HG03565 (cell line): ENCODE results near the gene FAM20C.

Experiments
- ATAC-seq: cut with Tn5 transposase; IDR thresholded peaks from one replicate; pipeline ENCODE4 v1.9.1; 2021; ENCODE audit warnings: mild to moderate bottlenecking, moderate library complexity; ENCODE audit not compliant: unreplicated experiment

FAM20C gene

DNA sequence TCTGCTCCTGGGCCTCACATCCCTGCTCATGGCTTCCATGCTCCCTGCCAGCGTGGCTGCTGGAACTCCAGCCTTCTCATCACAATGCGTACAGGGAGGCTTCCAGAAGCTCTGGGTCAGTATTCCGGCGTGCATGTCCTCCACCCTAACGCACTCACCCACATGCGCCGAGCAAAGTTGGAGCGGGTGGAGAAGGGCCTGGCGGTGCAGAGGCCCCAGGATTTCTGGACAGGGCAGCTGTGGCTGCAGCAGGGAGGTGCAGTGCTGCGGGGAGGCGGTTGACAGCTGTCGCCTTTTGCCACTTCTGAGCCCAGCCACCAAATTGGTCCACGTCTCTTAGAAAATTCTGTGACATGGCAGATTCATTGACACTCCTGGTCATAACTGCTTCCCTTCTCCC lies 33.6 kb upstream of the FAM20C start:
- ATAC-seq, result no peak

DNA sequence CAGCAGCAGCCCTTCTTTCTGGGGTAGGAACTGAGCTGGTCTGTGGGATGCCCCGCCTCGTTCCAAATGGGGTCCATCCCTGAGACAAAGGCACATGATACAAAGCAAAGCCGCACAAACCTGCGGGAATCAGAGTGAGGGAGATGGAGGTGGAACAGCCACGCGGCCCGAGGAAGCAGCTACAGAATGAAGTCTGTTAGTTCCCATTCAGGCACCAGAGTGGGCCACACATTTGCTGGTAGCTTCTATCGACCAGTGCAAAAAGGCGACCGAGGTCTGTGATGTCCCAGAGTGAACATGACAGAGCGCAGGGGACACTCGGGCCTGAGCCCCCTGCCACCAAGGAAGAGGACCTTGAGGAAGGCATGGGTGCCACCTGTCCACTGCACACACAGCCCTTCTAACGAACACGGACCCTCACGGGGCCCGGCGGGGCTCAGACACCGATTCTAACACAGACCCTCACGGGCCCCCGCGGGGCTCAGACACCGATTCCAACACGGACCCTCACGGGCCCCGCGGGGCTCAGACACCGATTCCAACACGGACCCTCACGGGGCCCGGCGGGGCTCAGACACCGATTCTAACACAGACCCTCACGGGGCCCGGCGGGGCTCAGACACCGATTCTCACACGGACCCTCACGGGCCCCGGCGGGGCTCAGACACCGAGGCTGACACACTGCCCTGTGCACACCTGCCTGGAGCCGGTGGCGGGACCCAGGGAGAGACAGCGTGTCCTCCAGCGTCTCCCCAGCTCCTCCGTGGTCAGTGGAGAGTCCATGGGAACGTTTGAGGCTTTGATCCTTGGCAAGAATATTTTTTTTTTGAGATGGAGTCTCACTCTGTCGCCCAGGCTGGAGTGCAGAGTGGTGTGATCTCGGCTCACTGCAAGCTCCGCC lies 32.8 kb upstream of the FAM20C start:
- no peak for ATAC-seq

DNA sequence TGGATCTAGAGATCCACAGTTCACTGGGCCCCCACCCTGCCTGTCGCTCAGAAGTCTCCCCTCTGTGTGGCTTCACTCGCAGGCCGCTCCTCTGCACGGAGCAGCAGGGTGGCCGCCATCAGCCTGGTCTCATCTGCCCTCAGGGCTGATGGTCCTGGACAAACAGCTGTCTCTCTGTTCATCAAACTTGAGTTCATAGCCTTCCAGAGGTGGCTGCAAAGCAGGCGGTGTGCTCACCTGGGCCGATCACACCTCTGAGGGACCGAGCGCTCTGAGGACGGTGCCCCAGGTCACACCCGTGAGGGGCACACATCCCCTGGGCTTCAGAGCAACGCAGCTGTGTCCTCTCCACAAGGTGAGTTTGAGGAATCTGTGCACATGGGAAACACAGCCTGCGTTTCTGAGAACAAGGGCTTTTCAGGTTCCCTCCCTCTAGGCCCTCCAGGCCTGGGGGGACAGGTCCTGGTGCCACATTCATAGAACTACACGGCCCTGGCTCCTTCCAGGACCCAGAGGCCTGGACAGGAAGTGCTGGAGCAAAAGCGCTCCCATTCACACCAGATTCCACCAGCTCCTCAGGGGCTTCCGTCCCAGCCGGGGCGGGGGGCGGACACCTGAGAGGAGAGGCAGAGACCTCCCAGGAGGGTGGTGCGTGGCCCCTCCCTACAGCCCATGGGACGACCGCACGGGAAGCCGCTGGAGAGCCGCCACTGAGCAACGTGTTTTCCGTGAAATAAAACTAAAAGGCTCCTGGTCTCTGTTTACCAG lies 31.2 kb upstream of the FAM20C start:
- ATAC-seq, result no peak

DNA sequence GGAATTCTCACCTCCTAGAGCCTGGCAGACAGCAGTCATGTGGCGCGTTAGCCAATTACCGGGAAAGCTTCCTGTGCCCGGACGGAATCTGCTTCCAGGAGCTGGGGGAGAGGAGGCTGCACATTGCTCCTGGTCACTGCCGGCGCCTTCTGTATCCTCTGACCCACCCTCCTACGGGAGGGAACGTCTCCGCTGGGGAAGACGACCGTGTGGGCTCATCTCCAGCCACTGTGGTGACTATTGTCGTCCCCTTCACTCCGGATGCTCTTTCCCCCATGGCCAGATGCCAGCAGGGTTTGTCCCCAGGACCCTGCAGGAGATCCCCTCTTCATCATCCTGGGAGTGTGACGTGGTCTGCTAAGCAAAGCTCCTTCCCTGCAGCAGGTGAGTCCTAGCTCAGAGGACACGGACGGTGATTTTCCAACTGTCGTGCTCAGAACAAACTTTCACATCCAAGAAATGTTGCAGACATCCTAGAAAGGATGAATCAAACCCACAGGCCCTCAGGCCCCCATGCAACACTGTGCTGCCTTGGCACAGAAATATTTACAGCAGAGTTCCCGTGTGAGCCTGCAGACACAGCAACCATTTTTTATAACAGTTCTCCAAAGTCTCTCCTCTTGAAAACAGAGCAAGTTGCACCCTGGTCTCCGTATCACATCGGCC lies 29.6 kb upstream of the FAM20C start:
- ATAC-seq, result no peak

DNA sequence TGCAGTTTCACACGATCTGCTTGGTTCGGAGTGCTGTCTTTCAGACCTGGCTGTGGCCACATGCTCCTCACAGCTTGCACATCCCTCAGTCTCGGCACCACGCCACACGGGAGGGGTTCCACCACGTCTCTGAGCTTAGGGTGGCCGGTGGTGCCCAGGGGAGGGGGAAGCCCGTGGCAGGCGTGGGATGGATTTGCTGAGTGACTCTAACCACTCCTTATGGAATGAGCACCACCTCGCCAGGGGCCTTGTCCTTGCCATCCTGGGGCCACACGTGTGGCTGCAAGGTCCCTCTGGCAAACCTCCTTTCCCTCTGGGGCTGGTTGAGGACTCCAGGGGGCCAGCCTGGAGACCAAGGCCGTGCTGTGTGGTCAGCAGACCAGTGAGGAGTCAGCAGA lies 29.1 kb upstream of the FAM20C start:
- ATAC-seq, result no peak

DNA sequence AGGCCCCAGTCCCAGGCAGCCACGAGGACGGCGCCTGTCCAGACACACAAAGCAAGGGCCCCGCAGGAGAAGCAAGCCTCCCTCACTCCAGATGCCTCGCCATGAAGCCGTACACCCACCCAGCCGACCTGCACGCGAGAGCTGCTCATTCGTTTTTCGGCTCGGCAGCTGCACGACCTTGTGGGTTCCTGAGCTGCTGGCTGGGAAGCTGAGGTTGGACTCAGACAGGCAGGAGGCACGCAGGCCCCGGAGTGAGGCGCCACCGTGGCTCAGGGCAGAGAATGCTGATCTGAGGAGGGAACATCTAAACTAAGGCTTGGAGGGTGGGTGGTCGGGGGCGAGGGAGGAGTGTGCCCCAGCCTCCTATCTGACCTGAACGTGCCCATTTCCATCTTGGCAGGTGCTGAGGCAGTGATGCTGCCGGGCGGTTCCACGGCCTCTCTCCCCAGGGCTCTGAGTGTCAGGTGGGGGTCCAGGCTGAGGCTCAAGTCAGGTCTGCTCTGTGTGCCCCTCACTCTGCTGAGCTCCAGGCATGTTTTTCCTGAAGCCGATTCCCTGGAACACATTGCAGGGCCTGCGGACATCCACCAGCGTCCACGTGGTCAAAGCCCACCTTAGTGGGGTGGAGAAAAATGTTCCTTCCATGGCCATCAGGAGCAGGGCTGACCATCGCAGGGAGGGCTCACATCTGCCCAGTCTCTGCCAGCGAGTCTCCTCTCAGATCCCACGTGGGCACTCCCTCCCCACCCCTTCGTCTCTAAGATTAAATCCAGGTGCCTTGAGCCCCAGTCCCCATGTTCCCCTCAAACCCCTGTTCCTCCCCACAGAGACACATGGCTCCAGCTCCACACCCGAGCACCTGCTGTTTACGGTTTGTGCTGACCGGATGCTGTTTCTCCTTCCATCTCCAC lies 28.1 kb upstream of the FAM20C start:
- no peak for ATAC-seq

DNA sequence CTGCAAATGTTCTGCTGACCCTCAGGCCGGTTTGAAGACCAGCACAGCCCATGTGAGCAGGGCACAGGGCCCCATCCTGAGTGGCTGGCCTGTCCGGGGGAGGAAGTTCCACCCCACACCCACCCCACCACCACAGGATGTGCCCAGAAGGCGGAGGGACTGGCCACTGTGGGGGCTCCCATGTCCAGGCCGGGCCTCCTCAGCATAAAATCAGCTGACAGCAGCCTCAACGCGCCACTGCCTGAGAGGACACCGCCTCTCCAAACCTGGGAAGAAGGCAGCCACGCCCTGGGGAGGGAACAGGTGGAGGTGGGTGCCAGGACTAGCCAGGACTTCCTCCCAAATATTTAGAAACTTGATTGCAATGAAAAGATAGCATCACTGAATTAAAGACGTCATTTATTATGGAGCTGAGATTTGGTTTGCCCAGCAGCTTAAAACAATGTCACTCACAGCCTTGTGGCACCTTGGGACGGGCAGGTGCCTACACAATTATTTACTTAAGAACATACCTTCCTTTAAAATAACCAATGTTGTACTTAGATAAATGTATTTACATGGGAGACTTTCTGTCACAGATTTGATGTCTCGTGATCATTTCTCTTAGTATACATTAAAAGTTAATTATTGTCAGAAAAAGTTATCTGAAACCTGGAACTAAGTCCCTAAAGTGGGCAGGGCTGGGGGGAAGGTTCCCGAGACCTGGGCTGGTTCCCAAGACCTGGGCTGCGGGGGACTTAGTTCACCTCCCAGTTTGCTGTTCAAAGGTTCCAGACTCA lies 27.3 kb upstream of the FAM20C start:
- no peak for ATAC-seq

DNA sequence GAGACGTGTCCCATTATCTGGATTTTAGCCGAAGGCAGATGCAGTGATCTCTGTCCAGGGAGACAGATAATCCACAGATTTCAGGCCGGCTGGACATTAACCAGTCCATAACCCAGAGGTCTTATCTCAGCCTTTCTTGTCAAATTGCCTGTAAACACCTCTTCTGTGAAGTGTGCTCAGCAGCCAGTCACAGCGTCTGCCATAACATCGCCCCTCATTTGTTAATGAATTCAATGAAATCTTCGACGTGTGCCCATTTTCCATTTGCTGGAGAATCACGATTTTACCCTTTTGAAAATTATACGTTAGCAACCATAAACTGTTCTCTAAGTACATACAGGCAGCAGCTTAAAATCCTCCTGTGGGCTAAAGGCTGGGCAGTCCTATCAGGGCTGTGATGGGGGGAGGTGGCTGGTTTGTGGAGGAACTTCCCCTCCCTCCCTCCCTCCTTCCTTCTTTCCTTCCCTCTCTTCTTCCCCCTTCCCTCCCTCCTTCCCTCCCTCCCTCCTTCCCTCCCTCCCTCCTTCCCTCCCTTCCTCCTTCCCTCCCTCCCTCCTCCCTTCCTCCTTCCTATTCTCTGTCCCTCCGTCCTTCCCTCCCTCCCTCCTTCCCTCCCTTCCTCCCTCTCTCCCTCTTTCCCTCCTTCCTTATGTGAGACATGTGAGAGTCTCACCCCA lies 26.6 kb upstream of the FAM20C start:
- ATAC-seq, result no peak

DNA sequence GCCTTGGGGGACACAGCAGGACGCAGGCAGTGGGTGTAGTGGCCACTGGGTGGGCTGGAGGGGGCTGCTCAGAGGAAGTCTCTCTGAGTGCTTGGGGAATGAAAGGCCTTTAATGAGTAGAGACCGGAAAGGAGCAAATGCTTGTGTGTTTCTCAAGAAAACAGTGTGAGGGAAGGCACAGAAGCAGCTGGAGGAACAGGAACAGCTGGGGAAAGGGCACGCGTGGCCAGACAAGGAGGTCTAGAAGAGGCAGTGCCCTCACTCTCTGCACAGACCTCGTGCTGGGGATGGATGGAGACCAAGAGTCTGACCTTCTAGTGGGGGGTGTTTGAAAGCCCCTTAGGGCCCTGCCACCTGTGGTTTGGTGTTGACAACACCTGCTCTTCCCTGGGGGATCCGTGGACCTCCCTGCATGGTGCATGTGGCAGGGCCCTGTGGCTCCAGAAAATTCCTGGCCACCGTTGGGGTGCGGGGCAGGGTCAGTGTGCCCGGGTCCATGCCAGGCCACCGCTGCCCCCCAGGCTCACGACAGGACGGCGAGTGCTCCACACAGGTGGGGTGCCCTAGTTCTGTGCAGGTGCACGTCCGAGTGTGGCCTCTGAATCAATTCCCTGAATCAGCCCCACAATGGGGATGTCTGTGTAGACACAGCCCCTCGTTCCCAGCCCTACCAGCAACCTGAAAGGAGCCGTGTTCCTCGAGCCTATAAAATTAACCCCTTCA lies 25.9 kb upstream of the FAM20C start:
- ATAC-seq, result no peak

DNA sequence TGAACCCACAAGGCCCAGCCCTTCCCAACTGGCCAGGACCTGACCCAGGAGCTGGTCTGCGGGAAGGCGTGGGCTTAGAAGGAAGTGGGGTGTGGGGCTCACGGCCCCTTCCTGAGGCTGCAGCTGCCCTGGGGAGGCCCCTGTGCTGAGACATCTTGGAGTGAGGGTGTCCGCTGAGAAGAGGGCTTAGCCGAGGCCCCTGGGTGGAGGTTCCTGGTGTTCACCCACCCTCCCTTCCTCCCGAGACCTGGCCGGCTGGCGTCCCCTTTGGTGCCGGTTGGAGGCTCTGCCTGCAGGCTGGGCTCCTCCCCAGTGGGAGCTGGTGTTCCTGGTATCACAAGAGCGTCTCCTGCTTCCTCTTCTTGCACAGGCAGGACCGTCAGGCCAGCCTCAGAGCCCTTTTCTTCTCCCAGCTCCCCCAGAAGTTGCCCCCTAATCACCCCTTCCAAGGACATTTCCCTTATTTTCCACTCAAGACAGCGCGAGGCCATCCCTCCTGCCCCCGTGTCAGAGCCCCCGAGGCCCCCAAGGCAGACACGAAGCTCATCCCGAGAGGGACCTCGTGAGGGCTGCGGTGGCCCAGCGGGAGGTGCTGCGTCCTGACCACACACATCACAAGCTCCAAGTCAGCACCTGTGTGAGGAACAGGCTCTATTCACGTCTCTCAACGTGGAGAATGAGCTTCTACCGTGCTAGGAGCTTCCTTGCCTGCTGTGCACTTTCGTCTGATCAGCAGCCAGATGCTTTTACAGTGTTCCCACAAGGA lies 25.1 kb upstream of the FAM20C start:
- no peak for ATAC-seq

DNA sequence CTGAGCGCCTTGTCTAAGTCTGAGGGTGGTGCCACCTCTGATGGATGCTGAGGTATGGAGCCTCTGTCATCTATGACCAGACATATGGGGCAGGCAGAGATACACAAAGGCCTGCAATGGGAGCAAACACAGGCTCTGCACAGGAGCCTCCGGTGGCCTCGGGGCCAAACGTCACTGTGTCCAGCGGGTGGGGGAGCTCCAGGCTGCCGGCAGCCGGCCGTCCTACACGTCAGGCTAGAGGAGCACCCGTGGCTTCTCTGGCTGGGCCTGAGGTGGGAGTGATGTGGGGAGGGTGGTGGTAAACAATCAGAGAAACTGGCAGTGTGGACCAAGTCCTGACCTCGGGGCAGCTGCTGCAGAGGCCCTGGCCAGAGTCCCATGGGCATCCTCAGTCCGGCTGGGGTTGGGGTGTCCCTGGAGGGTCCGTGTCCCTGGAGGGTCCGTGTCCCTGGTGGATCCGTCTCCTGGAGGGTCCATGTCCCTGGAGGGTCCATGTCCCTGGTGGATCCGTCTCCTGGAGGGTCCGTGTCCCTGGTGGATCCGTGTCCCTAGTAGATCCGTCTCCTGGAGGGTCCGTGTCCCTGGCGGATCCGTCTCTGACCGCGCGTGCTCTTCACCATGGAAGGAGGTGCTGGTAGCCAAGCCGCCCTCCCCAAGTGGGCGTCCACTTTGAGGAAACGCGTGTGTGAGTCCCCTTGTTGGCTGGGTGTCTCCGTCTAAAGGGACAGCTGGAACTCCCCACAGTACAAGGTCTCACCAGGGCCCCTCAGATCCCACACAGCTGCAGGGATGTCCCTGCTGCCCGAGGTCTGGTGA lies 24.2 kb upstream of the FAM20C start:
- ATAC-seq, result no peak

DNA sequence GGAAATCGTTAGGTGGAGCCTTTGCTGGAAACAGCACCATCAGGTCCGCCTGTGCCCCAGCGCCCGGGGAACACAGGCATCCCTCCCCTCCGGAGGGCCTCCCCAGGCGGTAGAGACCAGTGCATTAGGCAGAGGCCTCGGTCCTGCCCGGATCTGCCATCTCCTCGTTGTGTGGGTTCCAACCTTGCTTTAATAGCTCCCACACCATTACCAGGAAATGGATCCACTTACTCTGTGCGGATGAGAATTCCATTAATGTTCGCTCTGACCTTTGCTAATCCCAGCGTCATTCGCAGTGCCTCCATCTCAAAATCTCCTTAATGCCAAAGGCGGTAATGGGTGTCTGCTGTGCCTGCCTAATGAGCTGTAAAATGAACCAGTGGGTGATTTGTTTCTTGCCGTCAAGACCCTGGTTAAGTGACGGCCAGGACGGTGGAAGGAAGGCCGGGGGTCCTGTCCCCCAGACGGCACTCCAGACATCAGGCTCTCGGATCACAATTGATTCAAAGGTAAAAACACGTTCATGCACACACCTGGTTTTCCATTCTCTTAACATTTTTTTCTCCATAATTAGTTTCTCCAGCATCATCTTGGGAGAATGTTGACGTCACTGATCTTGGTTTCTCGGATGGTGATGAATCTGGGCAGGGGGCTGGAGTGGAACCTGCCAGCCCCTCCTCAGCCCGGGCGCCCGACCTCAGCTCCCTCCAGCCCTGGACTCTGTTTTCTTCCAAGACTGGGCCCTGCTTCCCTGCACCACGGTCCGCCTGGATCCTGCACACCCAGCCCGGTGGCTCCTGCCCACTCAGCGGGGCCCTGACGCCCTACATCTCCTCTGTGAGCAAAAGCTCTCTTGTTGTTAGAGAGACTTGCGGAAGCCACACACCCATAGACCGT lies 22.8 kb upstream of the FAM20C start:
- no peak for ATAC-seq

DNA sequence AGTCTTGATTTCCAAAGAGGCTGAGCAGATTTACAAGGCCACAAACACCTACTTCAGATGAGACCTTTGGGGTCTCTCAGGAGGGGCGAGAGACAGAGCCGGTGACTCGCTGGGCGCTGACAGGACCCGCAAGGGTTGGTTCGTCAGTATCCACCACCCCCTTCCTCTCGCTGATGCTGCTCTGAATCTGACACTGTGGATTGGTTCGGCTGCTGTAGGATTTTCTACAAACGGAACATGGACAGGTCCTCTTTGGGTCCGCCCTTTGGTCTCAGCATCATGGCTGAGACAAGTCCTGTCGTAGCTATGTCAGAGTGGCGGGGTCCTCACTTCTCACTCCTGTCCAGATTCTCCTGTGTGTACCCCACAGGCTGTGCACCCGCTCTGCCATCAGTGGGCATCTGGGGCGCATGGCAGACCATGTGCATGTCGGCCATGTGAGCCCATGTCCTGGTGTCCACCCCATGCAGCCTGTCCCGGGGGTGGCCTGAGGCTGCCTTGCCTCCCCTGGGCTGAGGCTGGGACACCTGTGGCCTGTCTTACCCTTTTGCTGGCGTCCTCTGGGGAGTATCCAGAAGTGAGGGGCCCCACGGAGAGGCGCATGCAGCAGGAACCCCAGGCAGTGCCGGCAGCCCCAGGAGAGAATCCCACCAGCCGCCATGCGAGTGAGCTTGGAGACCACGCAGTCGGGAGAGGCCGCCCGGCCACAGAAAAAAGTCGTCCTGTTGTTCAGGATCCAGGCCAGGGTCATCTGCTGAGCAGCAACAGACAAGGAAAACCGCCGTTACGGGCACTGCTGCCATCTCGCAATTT lies 21.6 kb upstream of the FAM20C start:
- no peak for ATAC-seq

DNA sequence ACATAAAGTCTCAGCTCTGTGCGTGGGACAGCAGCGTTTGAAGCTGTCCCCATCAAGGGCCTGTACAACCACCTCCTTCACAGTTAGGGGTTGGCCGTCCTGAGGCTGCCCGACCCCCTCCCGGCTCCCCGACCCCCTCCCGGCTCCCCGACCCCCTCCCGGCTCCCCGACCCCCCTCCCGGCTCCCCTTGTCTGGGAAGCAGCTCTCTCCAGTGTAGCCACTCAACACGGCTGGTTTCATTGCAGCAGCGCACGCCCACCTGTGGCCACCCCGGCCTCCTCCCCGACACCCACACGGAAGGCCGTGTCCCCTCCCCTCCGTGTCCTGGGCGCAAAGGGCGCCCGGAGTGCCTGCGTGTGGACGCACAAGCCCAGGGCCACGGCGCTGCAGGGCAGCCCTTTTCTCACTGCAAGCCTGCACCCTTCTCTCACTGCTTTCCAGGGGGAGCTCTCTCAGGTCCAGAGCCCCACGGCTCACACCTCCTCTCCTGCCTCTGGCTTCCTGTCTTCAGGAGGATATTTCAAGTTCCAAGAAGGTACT lies 20.9 kb upstream of the FAM20C start:
- ATAC-seq, result no peak

DNA sequence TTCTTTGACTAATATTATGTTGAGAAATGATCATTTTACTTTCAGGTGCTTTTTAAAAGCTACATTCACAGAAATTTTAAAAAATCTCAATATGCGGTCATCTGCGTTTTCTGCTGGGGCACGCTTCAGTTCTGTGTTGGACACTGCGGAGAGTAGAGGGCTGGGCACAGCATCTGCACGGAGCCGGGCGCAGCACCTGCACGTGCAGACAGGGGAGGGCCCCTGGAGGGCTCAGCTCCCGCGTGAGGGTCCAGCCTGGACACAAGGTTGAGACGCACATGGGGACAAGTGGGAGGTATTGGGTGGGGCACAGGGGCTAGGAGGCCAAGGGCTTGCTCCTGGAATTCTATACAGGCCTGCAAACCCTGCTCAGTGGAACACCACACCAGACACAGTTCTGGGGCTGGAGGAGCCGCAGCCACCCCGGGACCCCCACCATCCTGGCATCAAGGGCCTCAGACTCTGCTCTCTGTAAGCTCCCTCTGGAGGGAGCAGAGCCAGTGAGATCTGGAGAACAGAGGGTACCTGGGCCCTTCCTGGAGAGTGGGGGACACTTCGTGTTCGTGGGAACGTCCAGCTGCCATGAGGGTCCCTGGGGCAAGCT lies 20.4 kb upstream of the FAM20C start:
- no peak for ATAC-seq
